CD14-positive monocyte (primary cell): ENCODE results near the gene F8. TPM values are rescaled to one million over a fixed set of nuclear protein-coding genes. Genes with fewer than 3 reads are reported as not detected.

Experiments used
- DNase-seq, 3 donors: peaks; one replicate each; pipeline ENCODE4 v3.0.0-alpha.2; 2011 to 2022
- H2AFZ ChIP-seq: 2 replicates; pipeline ENCODE4 v1.6.0; 2012; ENCODE audit warnings: mild to moderate bottlenecking, low read depth, low read length, inconsistent platforms; ENCODE audit not compliant: insufficient read depth, poor library complexity, severe bottlenecking
- H3K27ac ChIP-seq, 2 donors: 1 replicate in 1 of 2; 2 replicates in 1 of 2; pipeline ENCODE4 v1.5.1; 2012 to 2013; ENCODE audit warnings: low read length in 2 of 2, control low read depth in 1 of 2, inconsistent platforms in 1 of 2, low read depth in 1 of 2, mild to moderate bottlenecking in 1 of 2
- H3K27me3 ChIP-seq, 2 donors: one replicate each; pipeline versions ENCODE4 v1.6.0 to v1.6.1; 2011 to 2013; ENCODE audit warnings: low read length in 2 of 2; ENCODE audit not compliant: control insufficient read depth in 2 of 2, insufficient read depth in 2 of 2
- H3K36me3 ChIP-seq, 2 donors: replicated peaks in 1 of 2; 1 replicate in 1 of 2; 2 replicates in 1 of 2; pipeline versions ENCODE4 v1.5.1 to v1.6.1; 2012 to 2013; ENCODE audit warnings: low read length in 2 of 2, control low read depth in 1 of 2, inconsistent platforms in 1 of 2, mild to moderate bottlenecking in 1 of 2; ENCODE audit not compliant: insufficient read depth in 2 of 2, control insufficient read depth in 1 of 2
- H3K4me1 ChIP-seq, 2 donors: 1 replicate in 1 of 2; 2 replicates in 1 of 2; pipeline versions ENCODE4 v1.5.1 to v1.6.1; 2012 to 2013; ENCODE audit warnings: low read length in 2 of 2, control low read depth in 1 of 2, inconsistent platforms in 1 of 2, mild to moderate bottlenecking in 1 of 2, moderate library complexity in 1 of 2; ENCODE audit not compliant: insufficient read depth in 2 of 2, control insufficient read depth in 1 of 2
- H3K4me2 ChIP-seq: replicated peaks from 2 replicates; pipeline ENCODE3; 2012; ENCODE audit warnings: low read length, moderate library complexity, mild to moderate bottlenecking; ENCODE audit not compliant: poor library complexity, severe bottlenecking; ENCODE audit errors: extremely low read depth
- H3K4me3 ChIP-seq, 3 experiments: fragments of 200-600 bp in 1 of 3; sonication (generic) in 1 of 3; replicated peaks in 1 of 3; 1 replicate in 2 of 3; 2 replicates in 1 of 3; pipeline ENCODE4 v1.5.1; 2011 to 2013; ENCODE audit warnings: low read length in 3 of 3, mild to moderate bottlenecking in 3 of 3, control low read depth in 2 of 3, low read depth in 2 of 3, inconsistent platforms in 1 of 3, moderate library complexity in 1 of 3
- H3K79me2 ChIP-seq: 2 replicates; pipeline ENCODE4 v1.6.0; 2012; ENCODE audit warnings: mild to moderate bottlenecking, control low read depth, inconsistent platforms, low read length, moderate library complexity; ENCODE audit not compliant: insufficient read depth
- H3K9ac ChIP-seq: 2 replicates; pipeline ENCODE4 v1.6.0; 2017; ENCODE audit warnings: low read length, mild to moderate bottlenecking; ENCODE audit not compliant: insufficient read depth, poor library complexity, severe bottlenecking
- H3K9me3 ChIP-seq, 2 donors: replicated peaks in 1 of 2; 1 replicate in 1 of 2; 2 replicates in 1 of 2; pipeline versions ENCODE4 v1.5.1 to v1.6.1; 2012 to 2013; ENCODE audit warnings: low read length in 2 of 2, control low read depth in 1 of 2; ENCODE audit not compliant: control insufficient read depth in 1 of 2, insufficient read depth in 1 of 2
- H4K20me1 ChIP-seq: 2 replicates; pipeline ENCODE4 v1.6.0; 2012; ENCODE audit warnings: mild to moderate bottlenecking, low read length, control low read depth, moderate library complexity; ENCODE audit not compliant: insufficient read depth
- H3K27ac Mint-ChIP-seq, 7 donors: one replicate each; pipeline ENCODE4 v1.8.0; 2020; ENCODE audit warnings: mild to moderate bottlenecking in 7 of 7, mixed read lengths in 7 of 7, moderate library complexity in 6 of 7, inconsistent platforms in 2 of 7
- H3K27me3 Mint-ChIP-seq, 3 donors: one replicate each; pipeline ENCODE4 v1.8.0; 2021 to 2022; ENCODE audit warnings: low read depth in 3 of 3, mild to moderate bottlenecking in 3 of 3, mixed read lengths in 3 of 3, moderate library complexity in 3 of 3, inconsistent platforms in 1 of 3
- H3K36me3 Mint-ChIP-seq, 2 donors: one replicate each; pipeline ENCODE4 v1.8.0; 2020; ENCODE audit warnings: mixed read lengths in 2 of 2, inconsistent platforms in 1 of 2, mild to moderate bottlenecking in 1 of 2
- H3K4me1 Mint-ChIP-seq: one replicate; pipeline ENCODE4 v1.8.0; 2020; ENCODE audit warnings: mild to moderate bottlenecking, mixed read lengths
- H3K4me3 Mint-ChIP-seq, 2 donors: one replicate each; pipeline ENCODE4 v1.8.0; 2020; ENCODE audit warnings: mild to moderate bottlenecking in 2 of 2, mixed read lengths in 2 of 2, moderate library complexity in 1 of 2
- H3K9me3 Mint-ChIP-seq, 7 donors: one replicate each; pipeline ENCODE4 v1.8.0; 2020 to 2022; ENCODE audit warnings: mixed read lengths in 7 of 7, mild to moderate bottlenecking in 6 of 7, moderate library complexity in 6 of 7, inconsistent platforms in 2 of 7
- CTCF ChIP-seq: fragments of 200-600 bp; IDR thresholded peaks from one replicate; pipeline ENCODE4 v1.8.0; 2022; ENCODE audit warnings: antibody characterized with exemption, mild to moderate bottlenecking
- WGBS: methylation state at CpG from one replicate; pipeline ENCODE4 v1.1.5; 2013; ENCODE audit warnings: missing lambda C conversion rate; ENCODE audit not compliant: insufficient coverage; 5-methylcytosine and 5-hydroxymethylcytosine counted together
- intact Hi-C, 2 donors: fragments of 100-400 bp; cut with micrococcal nuclease; formaldehyde crosslinking; loops; one replicate each; pipeline versions ENCODE4 v1.15.0 to v1.15.1; 2023
- polyA plus RNA-seq, 3 donors: library from polyadenylated mRNA; depleted of rRNA in 1 of 3; unstranded in 2 of 3; stranded (reverse) in 1 of 3; fragments of 300-500 nt in 2 of 3; fragments of >200 nt in 1 of 3; fragmentation: Illumina TruSeq in 2 of 3; gene quantifications; 1 replicate in 2 of 3; 2 replicates in 1 of 3; pipeline ENCODE4 v1.2.3, GENCODE V29; 2012 to 2021

Gene F8
- polyA plus RNA-seq, 3 donors: 1.5 to 4.5 (median 4.3) TPM

- H3K9ac ChIP-seq: no peak overlapping the region
- no peaks in the 10 kb centered on the region for H3K27me3 ChIP-seq
- H3K36me3 Mint-ChIP-seq: no peaks in the 10 kb centered on the region
- intact Hi-C loops: loop anchor here (10.0 kb wide), 2 partner anchors 45 to 55 kb away; no protein-coding TSS in a partner anchor
- no CpG with 5 or more reads among the region's 1 CpG for WGBS
- H3K9me3 ChIP-seq: no peaks in the 10 kb centered on the region
- no peak overlapping the region for H3K4me3 Mint-ChIP-seq
- H3K27ac ChIP-seq: no peak overlapping the region
- no peak for TF ChIP-seq CTCF
- no peaks in the 10 kb centered on the region for H3K36me3 ChIP-seq
- DNase-seq: no peak
- H4K20me1 ChIP-seq: no peaks in the 10 kb centered on the region
- peaks cover 13 to 14% of the 10 kb centered on the region in 2 donors for H3K4me1 ChIP-seq
- peaks cover 0 to 3% (median 0%) of the 10 kb centered on the region in 3 donors for H3K27me3 Mint-ChIP-seq
- no peak overlapping the region for H2AFZ ChIP-seq
- no peaks in the 10 kb centered on the region for H3K79me2 ChIP-seq
- peaks cover 0 to 2% (median 0%) of the 10 kb centered on the region in 7 donors for H3K9me3 Mint-ChIP-seq
- peak overlapping the region in 1 of 7 donors; percentile 18 for H3K27ac Mint-ChIP-seq
- no peak overlapping the region for H3K4me2 ChIP-seq
- H3K4me1 Mint-ChIP-seq: peaks cover 20% of the 10 kb centered on the region
- H3K4me3 ChIP-seq: no peak overlapping the region
Observed at GRCh38 chrX:154829926-154830442, 192.5 kb downstream of the F8 start.

GRCh38 chrX:154829134-154829533 is 193.4 kb downstream of the F8 start:
- H3K4me2 ChIP-seq: no peak overlapping the region
- no peaks in the 10 kb centered on the region for H4K20me1 ChIP-seq
- peaks cover 13 to 14% of the 10 kb centered on the region in 2 donors for H3K4me1 ChIP-seq
- Mint-ChIP-seq H3K9me3 (peaks cover 0 to 2% (median 0%) of the 10 kb centered on the region in 7 donors), H3K4me3 (no peak overlapping the region), H3K36me3 (no peaks in the 10 kb centered on the region), H3K27me3 (peaks cover 0 to 3% (median 0%) of the 10 kb centered on the region in 3 donors), H3K27ac (peak overlapping the region in 3 of 7 donors; percentile 18 to 82 (median 50)), H3K4me1 (peaks cover 20% of the 10 kb centered on the region)
- H3K79me2 ChIP-seq: no peaks in the 10 kb centered on the region
- DNase-seq: no peak
- no peaks in the 10 kb centered on the region for H3K9me3 ChIP-seq
- H3K27me3 ChIP-seq: no peaks in the 10 kb centered on the region
- H3K4me3 ChIP-seq: no peak overlapping the region
- no peak for TF ChIP-seq CTCF
- H3K27ac ChIP-seq: no peak overlapping the region
- no peaks in the 10 kb centered on the region for H3K36me3 ChIP-seq
- peak overlapping the region; percentile 21 for H2AFZ ChIP-seq
- no peak overlapping the region for H3K9ac ChIP-seq
- intact Hi-C loops: no loop called here
